ENCODE measurements around the gene RAB4A.

Gene RAB4A

GRCh38 chr1:229244091-229244490 is 26.8 kb upstream of the RAB4A start:
- no peak for DNase-seq (ENCODE audit: low spot score)

- no peak for DNase-seq (ENCODE audit: low spot score)
Measured at GRCh38 chr1:229247871-229248270, 23.0 kb upstream of the RAB4A start.

DNA sequence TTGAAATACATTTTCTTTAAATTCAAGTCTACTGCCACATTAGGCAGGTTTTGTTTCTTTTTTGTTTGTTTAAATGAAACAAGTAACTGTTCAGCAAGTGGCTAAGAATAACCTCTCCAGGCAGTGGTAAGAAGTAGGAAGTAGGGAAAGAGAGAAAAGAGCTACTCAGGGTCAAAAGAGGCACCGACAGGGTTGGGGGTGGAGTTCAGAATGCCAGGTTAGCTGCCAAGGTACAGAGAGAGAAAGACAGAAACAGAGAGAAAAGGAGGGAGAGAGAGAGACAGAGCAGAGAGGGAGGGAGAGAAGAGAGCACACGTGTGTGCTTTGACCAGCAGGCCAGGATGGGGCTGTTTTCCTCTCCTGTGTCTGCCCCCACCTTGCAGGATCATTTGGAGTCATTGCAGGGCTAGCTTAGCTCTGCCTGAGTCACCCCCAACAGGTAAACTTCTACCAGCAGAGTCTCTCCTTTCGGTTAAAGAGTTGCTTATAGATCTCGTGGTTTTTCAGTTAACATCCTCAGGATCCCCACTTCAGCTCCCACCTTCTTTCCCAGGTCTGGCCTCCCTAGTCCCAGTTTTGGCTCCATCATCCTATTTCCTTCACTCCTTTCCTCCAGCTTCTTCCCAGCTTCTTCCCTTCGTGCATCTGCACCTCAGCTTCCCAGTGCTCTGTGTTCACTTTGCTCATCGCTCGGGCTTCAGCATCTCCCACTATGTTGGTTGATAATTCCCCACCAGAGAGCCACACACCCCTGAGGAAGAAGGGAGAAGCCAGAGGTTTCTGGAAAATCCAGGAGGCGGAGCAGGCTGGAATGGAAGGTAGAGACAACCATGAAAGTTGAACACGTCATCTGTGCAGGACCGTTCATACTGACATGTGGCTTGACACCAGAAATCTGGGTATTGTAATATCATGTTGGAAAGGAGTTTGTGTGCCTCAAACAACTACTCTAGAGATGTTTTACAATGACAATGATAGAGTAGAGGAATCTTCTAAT is 21.8 kb upstream of the RAB4A start:
- no peak for DNase-seq (ENCODE audit: low spot score)

GRCh38 chr1:229249854-229250644 is 20.9 kb upstream of the RAB4A start:
- no peak for DNase-seq (ENCODE audit: low spot score)

GRCh38 chr1:229251185-229251584 is 19.7 kb upstream of the RAB4A start:
- peak; percentile 67 for DNase-seq (ENCODE audit: low spot score)

GRCh38 chr1:229252228-229252984 is 18.5 kb upstream of the RAB4A start:
- DNase-seq (ENCODE audit: low spot score) = no peak

GRCh38 chr1:229253151-229253974 is 17.5 kb upstream of the RAB4A start:
- DNase-seq (ENCODE audit: low spot score) = no peak

DNA sequence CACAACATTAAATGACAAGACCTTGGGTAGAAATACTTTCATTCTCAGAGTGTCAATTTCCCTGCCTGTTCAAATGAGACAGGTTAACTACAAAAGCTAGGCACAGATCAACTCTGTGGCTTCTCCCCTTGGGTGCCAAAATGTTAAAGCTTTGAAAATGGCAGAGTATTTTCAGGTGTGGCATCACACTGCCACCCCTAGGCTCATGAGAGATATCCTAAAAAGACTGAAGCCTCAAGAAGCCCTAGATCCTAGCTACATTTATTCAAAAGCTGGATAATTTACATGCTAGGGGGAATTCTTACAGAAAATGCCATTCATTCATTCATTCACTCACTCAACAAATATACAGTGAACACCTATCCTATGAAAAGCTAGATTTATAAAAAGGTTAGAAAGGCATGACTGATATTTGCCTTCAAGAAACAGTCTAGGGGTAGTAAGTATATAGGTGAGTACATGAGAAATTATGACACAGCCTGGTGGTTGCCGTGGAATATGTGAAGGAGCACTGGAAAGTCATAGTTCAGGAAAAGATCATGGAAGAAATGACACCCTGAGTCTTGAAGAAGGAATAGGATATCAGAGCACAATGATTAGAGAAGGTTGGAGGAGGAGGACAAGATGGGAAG is 15.9 kb upstream of the RAB4A start:
- peak; percentile 65 for DNase-seq (ENCODE audit: low spot score)

DNA sequence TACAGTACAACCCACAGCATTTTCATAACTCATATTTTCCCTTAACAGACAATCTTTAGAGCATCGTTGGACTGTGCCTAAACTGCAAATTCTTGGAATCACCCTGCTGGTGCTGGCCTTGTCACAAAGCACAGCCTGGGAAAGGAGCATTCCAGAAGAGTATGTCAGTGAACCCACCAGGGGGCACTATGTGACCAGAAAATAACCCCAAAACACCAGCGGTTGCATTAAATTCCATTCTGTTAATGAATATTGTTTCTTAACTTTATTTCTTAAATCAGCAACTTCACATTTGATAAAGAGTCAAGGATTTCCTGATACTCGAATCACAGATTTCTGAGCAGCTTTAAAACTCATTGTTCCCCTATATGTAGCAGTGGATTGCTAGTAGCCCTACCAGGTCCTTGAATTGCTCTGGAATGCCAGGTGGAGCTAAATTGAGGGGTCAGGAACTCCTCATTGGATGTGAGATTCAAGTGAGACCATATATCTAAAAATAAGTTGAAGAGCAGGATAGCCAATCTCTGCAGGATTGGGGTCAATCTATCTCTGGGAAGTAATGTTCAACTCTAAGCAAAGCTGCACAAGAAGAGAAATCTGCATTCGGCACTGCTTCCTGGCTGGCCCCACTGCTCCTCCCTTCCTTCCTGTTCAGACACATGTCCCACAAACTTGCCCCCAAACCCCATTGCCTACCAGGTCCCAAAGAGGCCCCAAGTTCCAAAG is 12.7 kb upstream of the RAB4A start:
- peak; percentile 89 for DNase-seq (ENCODE audit: low spot score)

GRCh38 chr1:229258757-229259060 is 12.2 kb upstream of the RAB4A start:
- DNase-seq (ENCODE audit: low spot score) = no peak

DNA sequence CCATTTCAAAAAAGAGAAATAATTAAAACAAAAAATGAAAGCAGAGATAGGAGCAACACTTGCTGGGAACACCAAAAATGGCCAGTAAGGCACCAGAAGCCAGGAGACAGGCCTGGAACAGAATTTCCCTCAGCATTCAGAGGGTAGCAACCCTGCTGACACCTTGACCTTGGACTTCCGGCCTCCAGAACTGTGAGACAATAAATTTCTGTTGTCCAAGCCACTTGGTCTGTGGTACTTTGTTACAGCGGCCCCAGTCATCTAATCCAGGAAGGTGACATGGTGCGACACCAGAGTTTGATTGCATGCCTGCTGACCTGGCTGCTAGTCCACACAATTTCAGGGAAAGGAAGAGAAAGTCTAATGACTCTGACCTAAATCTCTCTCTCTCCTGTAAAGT is 10.6 kb upstream of the RAB4A start:
- DNase-seq (ENCODE audit: low spot score) = no peak

GRCh38 chr1:229262239-229262638 is 8.7 kb upstream of the RAB4A start:
- no peak for DNase-seq (ENCODE audit: low spot score)

DNA sequence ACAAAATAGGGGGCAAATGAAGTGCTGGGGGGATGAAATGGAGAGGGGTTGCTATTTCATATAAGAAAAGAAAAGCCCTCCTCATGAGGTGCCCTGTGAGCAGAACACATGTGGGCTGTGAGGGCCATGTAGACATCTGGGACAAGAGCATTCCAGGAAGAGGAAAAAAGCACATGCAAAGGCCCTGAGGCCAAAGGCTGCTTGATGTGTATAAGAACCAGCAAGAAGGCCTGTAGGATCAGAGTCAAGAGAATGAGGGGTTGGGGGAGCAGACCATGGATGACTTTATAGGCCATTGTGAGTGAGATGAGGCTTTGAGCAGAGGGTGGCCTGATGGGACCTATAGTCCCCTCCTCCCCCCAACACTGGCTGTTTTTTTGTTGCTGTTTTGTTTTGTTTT is 7.7 kb upstream of the RAB4A start:
- no peak for DNase-seq (ENCODE audit: low spot score)

DNA sequence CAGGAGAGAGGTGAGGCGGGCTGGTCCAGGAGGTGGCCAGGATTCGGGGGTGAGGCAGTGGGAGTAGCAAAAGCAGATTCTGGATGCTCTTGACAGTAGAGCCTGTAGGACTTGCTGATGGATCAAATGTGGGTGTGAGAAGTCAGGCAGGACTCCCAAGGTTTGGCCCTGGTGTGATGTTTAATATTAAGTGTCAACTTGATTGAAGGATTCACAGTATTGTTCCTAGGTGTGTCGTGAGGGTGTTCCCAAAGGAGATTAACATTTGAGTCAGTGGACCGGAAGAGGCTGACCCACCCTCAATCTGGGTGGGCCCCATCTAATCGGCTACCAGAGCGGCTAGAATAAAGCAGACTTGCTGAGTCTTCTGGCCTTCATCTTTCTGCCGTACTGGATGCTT is 6.8 kb upstream of the RAB4A start:
- no peak for DNase-seq (ENCODE audit: low spot score)

DNA sequence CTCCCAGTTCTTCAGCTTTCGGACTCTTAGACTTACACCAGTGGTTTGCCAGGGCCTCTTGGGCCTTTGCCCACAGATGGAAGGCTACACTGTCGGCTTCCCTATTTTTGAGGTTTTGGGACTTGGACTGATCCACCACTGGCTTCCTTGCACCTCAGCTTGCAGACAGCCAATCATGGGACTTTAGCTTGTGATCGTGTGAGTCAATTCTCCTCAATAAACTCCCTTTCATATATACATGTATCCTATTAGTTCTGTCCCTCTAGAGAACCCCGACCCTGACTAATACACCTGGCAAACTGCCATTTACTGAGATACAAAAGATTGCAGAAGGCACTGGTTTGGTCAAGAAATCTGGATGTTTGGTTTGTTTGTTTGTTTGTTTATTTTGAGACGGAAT is 6.4 kb upstream of the RAB4A start:
- DNase-seq (ENCODE audit: low spot score) = no peak

DNA sequence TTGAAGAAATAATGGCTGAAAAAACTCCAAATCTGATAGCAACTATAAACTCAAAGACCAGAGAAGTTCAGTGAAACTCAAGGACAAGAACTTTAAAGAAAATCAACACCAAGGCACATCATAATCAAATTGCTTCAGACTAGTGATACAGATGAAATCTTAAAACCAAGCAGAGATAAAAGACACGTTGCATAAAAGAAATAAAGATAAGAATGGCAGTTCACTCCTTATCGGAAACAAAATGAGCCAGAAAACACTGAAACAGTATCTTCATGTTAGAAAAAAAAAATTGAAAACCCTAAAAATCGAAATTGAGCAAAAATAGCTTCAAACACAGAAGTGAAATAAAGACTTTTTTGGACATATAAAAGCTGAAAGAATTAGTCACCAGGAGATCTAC is 4.6 kb upstream of the RAB4A start:
- no peak for DNase-seq (ENCODE audit: low spot score)

GRCh38 chr1:229266832-229267500 is 3.9 kb upstream of the RAB4A start:
- no peak for DNase-seq (ENCODE audit: low spot score)

- DNase-seq (ENCODE audit: low spot score) = no peak
Measured at GRCh38 chr1:229268505-229268904, 2.4 kb upstream of the RAB4A start.

DNA sequence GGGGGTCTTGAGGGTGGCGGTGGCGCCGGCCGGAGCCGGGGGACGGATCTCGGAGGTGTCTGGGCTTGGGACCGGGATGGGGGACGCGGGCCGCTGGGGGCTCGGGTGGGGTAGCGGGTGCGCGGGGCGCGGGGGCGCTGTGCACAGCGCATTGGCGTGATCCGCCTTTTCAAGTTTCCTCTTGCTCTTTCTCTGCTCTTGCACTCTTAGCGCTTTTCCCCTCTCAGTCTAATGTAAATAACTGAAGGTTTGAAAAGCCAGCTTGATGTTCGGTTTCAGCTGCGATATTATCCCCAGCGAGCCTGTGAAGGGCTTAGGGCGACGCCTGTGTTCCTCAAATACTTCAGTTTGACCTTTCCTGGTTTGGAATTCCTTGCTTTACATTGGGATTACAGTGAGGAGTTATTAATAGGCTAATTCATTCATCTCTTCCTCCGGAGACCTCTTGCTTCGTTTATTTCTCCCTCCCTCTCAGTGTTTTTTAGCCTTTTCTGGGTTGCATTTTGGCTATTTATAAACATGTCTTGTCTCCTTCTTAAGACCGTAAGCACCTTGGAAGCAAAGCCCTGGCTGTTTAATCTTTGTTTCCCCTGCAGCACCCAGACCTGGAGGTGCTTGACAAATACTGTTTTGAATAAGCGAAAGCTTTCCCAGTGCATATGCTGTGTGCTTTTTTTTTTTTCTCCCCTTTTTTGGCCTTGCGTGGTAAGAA is 693 bp downstream of the RAB4A start:
- peak; percentile 63 for DNase-seq (ENCODE audit: low spot score)

All from Ammon's horn (tissue), 1 donor.